ENCODE measurements around the gene KIF24.
A peak's percentile ranks its signal among the peaks of the same experiment; 100 is the strongest.
"Not testable (repeated sequence)": the region's sequence is repeated elsewhere in the genome, so short reads cannot be mapped to it uniquely, and the experiment has no call there.

The KIF24 gene

GRCh38 chr9:34365282-34365681, 36.2 kb upstream of the KIF24 start:
- no peak for DNase-seq (ENCODE audit: low spot score)

DNA sequence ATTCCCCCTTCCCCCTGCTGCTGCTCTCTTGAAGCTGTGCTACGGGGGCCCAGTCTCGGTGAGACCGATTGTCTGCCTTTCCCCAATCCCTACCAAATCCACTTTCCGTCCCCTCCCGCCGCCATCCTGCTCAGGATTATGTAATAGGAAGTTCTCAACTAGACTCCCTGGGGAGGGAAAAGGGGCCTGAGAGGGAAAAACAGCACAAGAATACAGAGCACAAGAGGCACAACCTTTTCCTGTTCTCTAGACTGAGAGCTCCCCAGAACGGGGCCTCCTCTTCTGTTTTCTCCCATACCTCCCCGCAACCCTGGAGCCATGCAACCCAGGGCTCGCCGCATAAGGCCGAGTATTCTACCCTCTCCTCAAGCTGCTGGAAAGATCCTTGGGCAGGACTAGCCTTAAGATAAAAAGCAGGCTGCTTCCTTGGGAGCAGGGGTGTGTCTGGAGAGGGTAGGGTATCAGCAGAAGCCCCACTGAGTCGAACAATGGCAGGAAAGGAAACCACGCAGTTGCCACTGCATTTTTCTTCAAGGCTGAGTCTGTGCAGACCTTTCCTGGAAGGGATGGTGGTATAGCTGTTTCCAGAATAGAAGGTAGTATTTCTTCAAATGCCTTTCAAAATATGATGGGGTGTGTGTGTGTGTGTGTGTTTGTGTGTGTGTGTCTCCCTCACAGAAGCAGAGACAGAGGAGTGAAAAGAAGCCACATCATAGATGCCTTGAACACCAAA, 34.7 kb upstream of the KIF24 start:
- no peak for DNase-seq (ENCODE audit: low spot score)

DNA sequence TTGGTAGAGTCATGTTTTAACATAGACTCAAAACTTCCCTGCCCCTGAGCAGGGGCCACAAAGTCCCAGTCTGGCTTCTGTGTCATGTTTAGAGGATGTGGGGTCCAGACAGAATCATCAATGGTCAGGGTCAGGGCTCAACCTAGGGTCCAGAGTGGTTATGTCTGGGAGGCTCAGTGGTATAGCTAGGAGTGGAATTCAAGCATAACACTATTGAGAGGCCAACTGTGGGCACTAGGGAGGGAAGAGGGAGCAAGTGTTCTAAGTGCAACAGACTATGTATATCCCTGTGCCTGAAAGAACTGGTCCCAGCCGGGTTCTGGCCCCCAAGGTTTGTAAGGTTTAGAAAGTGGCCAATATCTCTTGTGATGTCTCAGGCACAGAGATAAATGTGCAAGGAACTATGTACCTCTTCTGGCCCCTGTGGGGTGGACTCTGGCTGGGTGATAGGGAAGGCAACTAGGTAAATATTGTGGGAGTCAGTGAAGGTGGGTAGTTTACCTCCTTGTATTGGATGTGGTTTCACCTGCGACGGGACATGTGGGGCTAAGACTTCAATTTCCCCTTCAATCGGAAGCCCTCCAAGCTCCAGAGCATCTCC, 33.6 kb upstream of the KIF24 start:
- no peak for DNase-seq (ENCODE audit: low spot score)

GRCh38 chr9:34352957-34353356, 23.9 kb upstream of the KIF24 start:
- not testable (repeated sequence) for DNase-seq (ENCODE audit: low spot score)

DNA sequence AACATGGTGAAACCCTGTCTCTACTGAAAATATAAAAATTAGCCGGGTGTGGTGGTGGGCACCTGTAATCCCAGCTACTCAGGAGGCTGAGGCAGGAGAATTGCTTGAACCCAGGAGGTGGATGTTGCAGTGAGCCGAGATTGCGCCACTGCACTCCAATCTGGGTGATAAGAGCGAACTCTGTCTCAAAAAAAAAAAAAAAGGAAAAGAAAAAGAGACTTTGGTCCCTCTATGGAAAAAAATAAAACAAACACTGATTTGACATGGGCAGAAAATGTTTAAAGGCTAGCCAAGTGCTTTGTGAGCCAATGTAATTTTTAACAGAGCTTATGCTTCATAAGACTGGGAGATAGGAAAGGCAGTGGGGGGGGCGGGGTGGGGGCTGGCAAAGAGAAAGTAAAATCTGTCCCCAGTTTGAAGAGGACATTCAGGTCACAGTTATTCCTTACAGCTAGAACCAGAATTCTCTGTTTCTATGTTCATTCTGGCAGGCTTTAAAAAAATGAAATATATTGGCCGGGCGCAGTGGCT, 23.1 kb upstream of the KIF24 start:
- not testable (repeated sequence) for DNase-seq (ENCODE audit: low spot score)

GRCh38 chr9:34349324-34349723, 20.3 kb upstream of the KIF24 start:
- DNase-seq (ENCODE audit: low spot score): no peak

- DNase-seq (ENCODE audit: low spot score): no peak
These were observed 18.7 kb upstream of the KIF24 start for GRCh38 chr9:34347800-34348158.

GRCh38 chr9:34346873-34347799, 18.1 kb upstream of the KIF24 start:
- no peak for DNase-seq (ENCODE audit: low spot score)

DNA sequence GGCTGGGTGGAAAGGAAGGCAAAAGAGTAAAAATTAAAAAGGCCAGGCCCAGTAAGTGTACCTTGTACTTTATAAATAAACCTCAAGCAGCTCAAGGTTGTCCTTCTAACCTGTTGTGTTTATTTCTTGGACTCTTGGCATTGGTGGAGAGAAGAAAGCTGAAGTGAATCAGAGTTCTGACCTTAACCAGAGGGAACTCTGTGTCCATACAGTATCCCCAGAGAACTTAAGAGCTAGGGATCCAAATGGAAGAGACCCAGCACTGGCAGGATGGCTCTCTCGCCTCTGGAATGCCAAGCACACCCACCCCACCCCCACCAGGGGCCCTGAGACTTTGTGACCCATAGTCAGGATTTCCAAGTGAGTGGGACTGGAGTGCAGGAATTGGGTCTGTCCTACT, 14.5 kb upstream of the KIF24 start:
- no peak for DNase-seq (ENCODE audit: low spot score)

DNA sequence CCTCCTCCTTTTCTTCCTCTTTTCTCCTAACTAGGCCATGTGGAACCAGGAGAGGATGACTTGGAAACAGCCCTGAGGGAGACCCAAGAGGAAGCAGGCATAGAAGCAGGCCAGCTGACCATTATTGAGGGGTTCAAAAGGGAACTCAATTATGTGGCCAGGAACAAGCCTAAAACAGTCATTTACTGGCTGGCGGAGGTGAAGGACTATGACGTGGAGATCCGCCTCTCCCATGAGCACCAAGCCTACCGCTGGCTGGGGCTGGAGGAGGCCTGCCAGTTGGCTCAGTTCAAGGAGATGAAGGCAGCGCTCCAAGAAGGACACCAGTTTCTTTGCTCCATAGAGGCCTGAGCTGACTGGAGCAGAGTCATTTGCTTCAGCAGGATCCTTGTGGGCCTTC, 14.0 kb upstream of the KIF24 start:
- DNase-seq (ENCODE audit: low spot score): no peak

GRCh38 chr9:34341659-34342295, 12.7 kb upstream of the KIF24 start:
- no peak for DNase-seq (ENCODE audit: low spot score)

DNA sequence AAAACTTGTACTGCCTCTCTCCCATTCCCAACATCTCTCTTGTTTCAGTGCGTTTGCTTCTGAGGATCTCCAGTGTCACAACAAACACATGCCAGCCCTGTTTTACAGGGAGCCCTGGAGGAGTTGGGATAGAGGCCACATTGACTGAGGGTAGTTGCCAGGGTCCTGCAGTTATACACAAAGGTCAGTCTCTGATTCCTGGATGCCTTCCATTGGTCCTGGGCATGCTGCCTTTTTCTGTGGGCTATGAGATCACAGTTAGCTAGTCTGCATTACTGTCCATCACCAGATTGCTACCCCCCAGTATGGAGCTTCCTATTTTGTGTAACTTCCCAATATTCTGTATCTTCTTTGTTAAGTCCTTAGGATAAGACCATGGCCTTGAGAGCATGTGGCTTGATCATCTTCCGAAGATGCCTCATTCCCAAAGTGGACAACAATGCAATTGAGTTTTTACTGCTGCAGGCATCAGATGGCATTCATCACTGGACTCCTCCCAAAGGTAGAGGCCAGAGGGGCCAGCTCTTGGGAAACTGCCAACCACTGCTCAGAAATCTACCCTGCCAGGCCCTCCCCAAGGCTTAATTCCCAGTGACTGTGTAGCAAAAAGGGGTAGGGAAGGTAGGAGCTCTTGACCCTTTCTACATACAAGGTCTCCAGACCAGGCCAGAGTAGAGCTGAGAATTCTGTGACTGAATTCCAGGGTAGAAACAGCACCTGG, 9.8 kb upstream of the KIF24 start:
- DNase-seq (ENCODE audit: low spot score): no peak

DNA sequence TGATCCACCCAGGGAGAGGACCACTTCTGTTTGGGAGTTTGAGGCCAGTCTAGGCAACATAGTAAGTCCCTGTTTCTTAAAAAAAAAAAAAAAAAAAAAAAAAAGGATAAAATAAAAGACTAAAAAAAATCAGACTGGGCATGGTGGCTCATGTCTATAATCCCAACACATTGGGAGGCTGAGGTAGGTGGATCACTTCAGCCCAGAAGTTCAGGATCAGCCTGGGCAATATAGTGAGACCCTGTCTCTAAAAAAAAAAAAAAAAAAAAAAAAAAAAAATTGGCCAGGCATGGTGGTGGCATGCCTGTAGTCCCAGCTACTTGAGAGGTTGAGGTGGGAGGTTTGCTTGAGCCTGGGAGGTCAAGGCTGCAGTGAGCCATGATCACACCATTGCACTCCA, 9.0 kb upstream of the KIF24 start:
- not testable (repeated sequence) for DNase-seq (ENCODE audit: low spot score)

DNA sequence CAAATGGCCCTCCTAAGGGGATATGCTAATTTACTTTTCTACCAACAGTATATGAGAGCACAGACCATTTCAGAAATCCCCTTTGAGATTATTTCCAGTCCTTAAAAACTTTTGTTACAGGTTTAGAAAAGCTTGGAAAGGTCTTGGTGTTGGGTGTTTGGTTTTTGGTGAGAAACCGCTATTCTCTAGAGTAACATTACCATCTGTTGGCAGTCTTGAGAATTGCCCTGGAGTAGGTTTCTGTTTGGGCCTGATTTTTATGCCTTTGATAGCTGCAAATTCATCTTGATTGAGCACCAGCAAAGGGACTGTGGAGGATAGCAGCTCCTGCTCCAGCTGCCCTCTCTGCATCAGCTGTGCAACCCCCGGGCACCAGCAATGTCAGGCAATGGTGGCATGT, 8.3 kb upstream of the KIF24 start:
- no peak for DNase-seq (ENCODE audit: low spot score)

GRCh38 chr9:34335376-34335775, 6.3 kb upstream of the KIF24 start:
- DNase-seq (ENCODE audit: low spot score): no peak

DNA sequence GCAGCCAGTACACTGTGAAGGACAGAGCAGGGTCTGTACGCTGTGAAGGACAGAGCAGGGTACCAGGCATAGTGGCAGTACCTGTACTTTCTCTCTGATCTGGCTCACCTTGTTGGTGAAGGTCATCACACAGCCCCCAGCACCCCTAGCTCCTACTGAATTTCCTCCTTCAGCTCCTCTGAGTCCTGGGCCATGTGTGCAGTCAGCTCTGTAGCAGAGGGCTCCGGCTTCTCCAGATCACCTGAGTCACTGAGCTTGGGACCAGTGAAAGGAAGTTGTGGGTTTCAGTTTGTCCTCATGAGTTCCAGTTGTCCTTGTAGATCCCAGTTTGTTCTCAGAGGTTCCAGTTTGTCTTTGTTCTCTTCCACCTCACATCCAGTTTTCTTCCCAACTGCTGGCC, 5.8 kb upstream of the KIF24 start:
- DNase-seq (ENCODE audit: low spot score): no peak

DNA sequence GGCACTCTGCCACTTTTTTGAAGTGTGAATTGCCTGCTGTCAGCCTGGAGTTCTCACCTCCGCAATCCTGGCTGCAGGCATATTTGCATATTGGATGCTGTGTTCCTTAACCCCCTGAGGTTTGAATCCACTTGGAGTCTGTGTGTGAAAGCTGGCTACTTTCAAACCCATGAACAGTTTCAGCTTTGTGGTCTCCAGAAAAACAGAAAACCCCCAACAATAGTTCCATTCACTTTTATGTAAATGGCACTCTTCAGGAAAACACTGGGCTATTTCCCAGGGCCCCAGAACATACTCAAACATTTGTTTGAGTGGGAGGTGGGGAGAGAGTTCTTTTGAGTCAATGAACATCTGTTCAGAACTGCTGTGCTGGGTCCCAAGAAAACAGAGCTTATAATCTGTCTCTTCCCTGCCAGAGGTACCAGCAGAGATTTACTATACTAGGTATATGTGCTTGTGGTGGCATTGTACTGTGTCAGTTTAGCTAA, 5.3 kb upstream of the KIF24 start:
- no peak for DNase-seq (ENCODE audit: low spot score)

GRCh38 chr9:34333836-34334235, 4.8 kb upstream of the KIF24 start:
- no peak for DNase-seq (ENCODE audit: low spot score)

GRCh38 chr9:34332076-34332964, 3.3 kb upstream of the KIF24 start:
- DNase-seq (ENCODE audit: low spot score): peak; percentile 23

GRCh38 chr9:34331196-34331595, 2.1 kb upstream of the KIF24 start:
- DNase-seq (ENCODE audit: low spot score): no peak

Data from LoVo (cell line).